GM18909 (cell line): ENCODE measurements around the gene CC2D1A.

Experiments used
- ATAC-seq: cut with Tn5 transposase; IDR thresholded peaks from one replicate; pipeline ENCODE4 v1.9.1; 2021; ENCODE audit warnings: mild to moderate bottlenecking; ENCODE audit not compliant: unreplicated experiment, poor library complexity

The CC2D1A gene

GRCh38 chr19:13932911-13933393 is 27.0 kb downstream of the CC2D1A start:
- no peak for ATAC-seq

DNA sequence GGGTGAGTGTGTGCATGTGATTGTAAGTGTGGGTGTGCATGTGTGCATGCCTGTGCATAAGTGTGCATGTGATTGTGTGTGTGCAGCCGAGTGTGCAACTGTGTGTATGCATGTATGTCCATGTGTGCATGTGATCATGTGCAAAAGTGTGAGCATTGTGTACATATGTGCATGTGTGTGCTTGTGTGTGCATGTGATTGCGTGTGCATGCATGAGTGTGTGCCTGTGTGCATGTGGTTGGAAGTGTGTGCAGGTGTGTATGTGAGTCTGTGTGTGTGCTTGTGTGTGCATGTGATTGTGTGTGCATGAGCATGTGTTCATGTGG is 28.7 kb downstream of the CC2D1A start:
- no peak for ATAC-seq

DNA sequence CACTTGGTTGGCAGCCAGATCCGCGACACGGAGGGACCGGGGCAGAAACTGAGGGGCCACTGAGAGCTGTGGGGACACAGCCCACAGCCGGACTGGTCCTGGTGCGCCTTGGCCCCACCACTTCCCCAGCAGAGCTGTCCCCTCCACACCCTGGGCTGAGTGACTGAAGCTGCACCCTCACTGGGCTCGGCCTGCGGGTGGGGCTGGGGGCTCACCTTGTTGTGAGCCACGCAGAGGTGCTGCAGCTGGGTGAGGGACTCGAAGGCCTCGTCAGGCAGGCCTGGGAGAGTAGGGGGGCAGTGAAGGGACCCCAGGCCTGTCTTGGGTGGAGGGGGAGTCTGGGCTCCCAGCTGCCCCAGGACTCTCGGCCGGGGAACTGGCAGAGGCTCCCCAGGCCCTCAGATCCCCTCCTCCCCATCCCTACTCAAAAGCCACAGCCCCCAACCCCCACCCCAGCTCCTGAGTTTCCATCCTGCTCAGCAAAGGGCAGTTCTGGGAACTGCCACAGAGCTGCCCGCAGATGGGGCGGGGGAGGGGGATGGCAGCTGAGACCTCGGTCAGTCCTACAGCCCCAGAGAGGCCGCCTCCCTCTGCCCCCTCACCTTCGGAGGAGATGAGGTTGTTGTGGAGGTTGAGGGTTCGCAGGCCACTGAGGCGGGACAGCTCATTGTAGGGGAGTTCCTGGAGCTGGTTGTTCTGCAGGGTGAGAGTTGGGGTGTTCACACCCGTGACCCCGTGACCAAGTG is 29.9 kb downstream of the CC2D1A start:
- ATAC-seq, result no peak

DNA sequence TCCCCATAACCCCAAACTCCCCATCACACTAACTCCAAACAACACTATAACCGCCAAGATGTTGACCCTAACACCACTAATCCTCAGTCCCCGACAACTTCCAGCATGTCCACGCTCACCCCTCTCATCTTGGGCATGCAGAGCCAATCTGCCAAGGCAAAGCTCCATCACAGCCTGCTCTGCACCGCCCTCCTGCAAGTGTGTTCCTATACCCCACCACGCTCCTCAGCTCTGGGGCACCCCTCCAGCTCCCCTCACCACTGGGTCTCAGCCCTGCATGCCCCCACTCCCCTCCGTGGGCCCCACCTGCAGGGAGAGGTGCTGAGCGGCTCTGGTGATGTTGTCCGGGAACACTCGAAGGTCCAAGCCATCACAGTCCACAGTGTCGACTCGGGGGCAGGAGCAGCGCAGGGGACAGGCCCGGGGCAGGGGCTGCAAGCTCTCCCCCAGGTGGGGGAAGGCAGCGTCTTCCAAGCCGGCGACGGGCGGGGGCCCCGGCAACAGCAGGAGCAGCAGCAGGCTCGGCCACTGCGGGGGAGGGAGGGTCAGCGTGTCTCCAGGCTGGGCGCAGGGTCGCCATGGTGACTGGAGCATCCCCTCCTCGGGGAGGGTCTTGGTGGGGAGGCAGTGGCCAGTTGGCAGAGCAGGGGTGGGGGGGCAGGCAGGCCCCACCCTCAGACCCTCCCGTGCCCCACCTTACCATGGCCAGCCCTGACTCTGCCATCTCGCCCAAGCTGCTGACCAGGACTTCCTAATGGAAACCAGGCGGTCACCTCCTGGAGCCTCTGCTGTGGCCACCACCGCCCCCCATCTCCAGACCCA is 31.7 kb downstream of the CC2D1A start:
- ATAC-seq, result no peak

GRCh38 chr19:13938301-13939064 is 32.5 kb downstream of the CC2D1A start, which contains the start of gene PODNL1:
PODNL1 (minus strand) TSS chr19:13938417; CDS start chr19:13938181, 236 bp downstream.
- ATAC-seq, result no peak

DNA sequence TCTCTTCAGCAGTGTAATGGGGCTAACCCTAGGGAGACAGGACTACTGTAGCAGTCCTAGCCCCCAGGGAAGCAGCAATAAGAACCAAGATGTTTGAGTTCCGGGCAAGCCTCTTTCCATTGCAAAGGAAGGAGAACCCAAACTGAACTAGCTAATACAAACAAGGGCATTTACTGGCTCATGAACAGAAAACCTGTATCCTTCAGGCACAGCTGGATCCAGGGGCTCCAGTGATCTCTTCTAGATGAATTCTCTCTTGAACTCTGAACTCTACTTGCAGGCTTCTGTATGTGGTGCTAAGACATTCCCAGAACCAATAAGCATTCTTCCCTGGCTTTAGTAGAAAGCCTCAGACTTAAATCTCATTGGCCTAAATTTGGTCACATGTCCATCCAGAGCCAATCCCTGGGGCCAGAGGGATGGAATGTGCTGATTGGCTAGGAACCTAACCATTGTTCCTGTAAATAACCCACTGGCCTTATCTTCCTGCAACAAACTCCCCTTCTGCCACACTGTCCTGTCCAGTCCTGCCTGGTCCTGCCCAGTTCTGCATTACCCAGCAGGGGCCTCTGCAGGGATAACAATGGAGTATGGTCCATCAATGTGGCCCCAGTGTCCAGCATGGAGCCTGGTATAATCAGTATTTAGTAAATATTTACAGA is 36.2 kb downstream of the CC2D1A start:
- ATAC-seq, result no peak

DNA sequence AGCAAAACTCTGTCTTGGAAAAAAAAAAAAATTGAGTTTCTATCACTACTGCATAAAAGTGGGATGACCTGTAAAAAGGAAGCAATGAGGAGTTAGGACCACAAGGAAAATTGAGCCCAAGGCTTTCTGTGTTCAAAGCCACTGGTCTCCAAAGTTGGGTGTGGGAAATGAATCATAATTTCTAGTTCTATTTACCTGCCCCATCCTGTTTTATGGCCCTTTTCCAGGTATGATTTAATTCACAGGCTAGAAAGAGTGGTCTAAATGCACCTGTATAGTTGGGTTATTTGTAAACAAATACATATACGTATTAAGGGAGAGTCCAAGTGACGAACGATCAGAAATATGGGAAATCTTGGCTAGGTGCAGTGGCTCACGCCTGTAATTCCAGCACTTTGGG is 40.4 kb downstream of the CC2D1A start:
- ATAC-seq, result no peak

DNA sequence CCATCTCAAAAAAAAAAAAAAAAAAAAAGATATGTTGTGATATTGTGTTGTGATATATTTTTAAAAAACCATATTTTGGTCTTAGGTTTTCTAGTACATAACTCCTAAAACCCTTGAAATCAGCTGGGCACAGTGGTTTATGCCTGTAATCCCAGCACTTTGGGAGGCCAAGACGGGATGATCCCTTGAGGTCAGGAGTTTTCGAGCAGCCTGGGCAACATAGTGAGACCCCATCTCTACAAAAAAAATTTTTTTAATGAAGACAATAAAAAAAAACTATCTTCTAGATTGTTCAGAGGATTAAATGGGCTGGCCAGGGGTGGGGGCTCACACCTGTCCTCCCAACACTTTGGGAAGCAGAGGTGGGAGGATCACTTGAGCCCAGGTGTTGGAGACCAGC is 45.0 kb downstream of the CC2D1A start:
- ATAC-seq, result no peak

GRCh38 chr19:13951799-13952153 is 45.8 kb downstream of the CC2D1A start:
- peak; percentile 4 for ATAC-seq

GRCh38 chr19:13952154-13952930 is 46.3 kb downstream of the CC2D1A start, which contains the start of gene DCAF15:
DCAF15 (plus strand) TSS chr19:13952509; CDS start chr19:13952513, 4 bp downstream.
- ATAC-seq, result peak; percentile 97

DNA sequence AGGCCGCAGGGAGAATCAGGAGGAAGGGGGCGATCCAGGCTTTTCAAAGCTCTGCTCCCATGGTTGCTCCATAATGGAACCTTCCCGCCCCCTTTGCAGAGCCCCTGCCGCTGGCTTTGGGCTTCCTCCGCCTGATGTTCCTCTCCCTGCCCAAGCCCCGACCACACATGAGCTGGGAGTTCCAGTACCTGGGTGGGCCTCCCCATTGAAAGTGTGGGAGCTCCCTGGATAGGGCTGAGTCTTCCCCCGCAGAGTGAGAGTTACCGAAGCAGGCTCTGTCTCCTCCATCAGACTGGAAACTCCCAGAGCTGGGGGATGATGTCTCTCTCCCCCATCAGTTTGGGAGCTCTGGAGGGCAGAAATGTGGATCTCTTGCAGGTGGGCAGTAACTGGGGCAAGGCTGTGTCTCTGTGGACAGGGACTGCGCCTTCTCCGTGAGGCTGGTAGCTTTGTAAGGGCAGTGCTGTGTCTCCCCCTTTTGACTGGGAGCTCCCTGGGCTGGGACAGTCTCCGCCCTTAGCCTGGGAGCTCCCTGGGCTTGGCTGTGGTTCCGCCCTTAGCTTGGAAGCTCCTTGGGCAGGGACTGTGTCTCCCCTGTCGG is 47.0 kb downstream of the CC2D1A start:
- no peak for ATAC-seq

DNA sequence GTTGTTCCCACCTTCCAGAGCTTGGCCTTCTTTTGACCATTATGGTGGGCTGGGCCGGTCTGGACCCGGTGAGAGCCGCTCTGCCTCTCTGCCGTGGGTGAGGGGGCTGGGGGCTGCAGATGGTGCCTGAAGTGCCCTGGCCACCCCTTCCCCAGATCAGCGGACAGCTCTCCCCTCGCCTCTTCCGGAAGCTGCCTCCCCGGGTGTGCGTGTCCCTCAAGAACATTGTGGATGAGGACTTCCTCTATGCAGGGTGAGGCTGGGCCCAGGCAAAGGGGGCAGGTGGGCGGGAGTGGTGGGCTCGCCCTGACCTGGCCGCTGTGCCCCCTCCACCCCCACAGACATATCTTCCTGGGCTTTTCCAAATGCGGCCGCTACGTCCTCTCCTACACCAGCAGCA is 48.2 kb downstream of the CC2D1A start:
- no peak for ATAC-seq

GRCh38 chr19:13955662-13956364 is 49.8 kb downstream of the CC2D1A start:
- ATAC-seq, result no peak

DNA sequence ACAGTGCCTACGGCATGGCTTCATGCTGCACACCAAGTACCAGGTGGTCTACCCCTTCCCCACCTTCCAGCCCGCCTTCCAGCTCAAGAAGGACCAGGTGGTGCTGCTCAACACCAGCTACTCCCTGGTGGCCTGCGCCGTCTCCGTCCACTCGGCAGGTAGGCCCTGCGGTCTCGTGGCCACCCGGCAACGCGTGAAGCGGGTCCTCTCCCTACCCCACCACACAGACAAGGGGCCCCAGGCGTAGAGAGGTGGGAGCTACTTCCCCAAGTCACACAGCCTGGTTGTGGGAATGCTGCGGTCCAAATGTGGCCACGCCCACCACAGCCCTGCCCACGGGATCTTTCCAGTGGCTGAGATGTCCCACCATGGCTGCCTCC is 50.4 kb downstream of the CC2D1A start:
- no peak for ATAC-seq

- no peak for ATAC-seq
Measured at GRCh38 chr19:13957051-13957450, 51.0 kb downstream of the CC2D1A start.

GRCh38 chr19:13958043-13958442 is 52.0 kb downstream of the CC2D1A start:
- no peak for ATAC-seq

- ATAC-seq, result no peak
Measured at GRCh38 chr19:13959141-13959961, 53.4 kb downstream of the CC2D1A start.
